Heart left ventricle (tissue), 16 donors: Measurements from ENCODE around the gene MARK3. TPM values are rescaled to one million over a fixed set of nuclear protein-coding genes. Genes with fewer than 3 reads are reported as not detected.
"Not testable (repeated sequence)": the region's sequence is repeated elsewhere in the genome, so short reads cannot be mapped to it uniquely, and the experiment has no call there.

Source experiments
- ATAC-seq, 4 donors: fragments of 200-7000 bp; cut with Tn5 transposase; one replicate each; pipeline ENCODE4 v1.9.1; 2020 to 2022; ENCODE audit warnings: moderate library complexity in 4 of 4, mild to moderate bottlenecking in 3 of 4, moderate number of reproducible peaks in 1 of 4
- DNase-seq, 5 donors: peaks; one replicate each; pipeline ENCODE4 v3.0.0-alpha.2; 2020
- H3K27ac ChIP-seq, 12 donors: fragments of 200-600 bp; sonication (generic) in 4 of 12; one replicate each; pipeline versions ENCODE4 v1.5.0 to v1.8.0; 2016 to 2022; ENCODE audit warnings: mild to moderate bottlenecking in 2 of 12
- H3K27me3 ChIP-seq, 9 donors: fragments of 200-600 bp; sonication (generic) in 2 of 9; one replicate each; pipeline versions ENCODE4 v1.5.1 to v1.8.0; 2016 to 2022; ENCODE audit warnings: mild to moderate bottlenecking in 3 of 9
- H3K36me3 ChIP-seq, 9 donors: fragments of 200-600 bp; sonication (generic) in 2 of 9; one replicate each; pipeline versions ENCODE4 v1.5.0 to v1.8.0; 2018 to 2022; ENCODE audit warnings: mild to moderate bottlenecking in 2 of 9
- H3K4me1 ChIP-seq, 12 donors: fragments of 200-600 bp; sonication (generic) in 4 of 12; one replicate each; pipeline versions ENCODE4 v1.5.0 to v1.8.0; 2016 to 2022; ENCODE audit warnings: mild to moderate bottlenecking in 3 of 12
- H3K4me3 ChIP-seq, 12 donors: fragments of 200-600 bp; sonication (generic) in 4 of 12; one replicate each; pipeline versions ENCODE4 v1.5.0 to v1.8.0; 2017 to 2022; ENCODE audit warnings: mild to moderate bottlenecking in 9 of 12, moderate library complexity in 4 of 12
- H3K9me3 ChIP-seq, 12 donors: fragments of 200-600 bp; sonication (generic) in 4 of 12; one replicate each; pipeline versions ENCODE4 v1.5.0 to v1.8.0; 2016 to 2022; ENCODE audit warnings: mild to moderate bottlenecking in 1 of 12
- POLR2A ChIP-seq, 2 donors: fragments of 450-650 bp; IDR thresholded peaks; one replicate each; pipeline ENCODE4 v1.6.1; 2017; ENCODE audit warnings: antibody characterized with exemption in 2 of 2, mild to moderate bottlenecking in 2 of 2, moderate library complexity in 2 of 2
- WGBS, 4 donors: extraction: QIAGEN DNeasy Blood & Tissue Kit in 2 of 4; methylation state at CpG; one replicate each; pipeline versions ENCODE4 v1.1.5 to v1.1.7; 2013 to 2018; 5-methylcytosine and 5-hydroxymethylcytosine counted together
- intact Hi-C, 10 donors: fragments of 100-400 bp; cut with DNase I; formaldehyde crosslinking; loops; one replicate each; pipeline versions ENCODE4 v1.11.1 to v1.14.2; 2022
- polyA plus RNA-seq, 2 donors: library from polyadenylated mRNA; stranded (reverse); fragments of 200-250 nt; gene quantifications; one replicate each; pipeline ENCODE4 v1.2.3, GENCODE V29; 2013
- total RNA-seq, 9 donors: library from RNA; depleted of rRNA in 2 of 9; stranded (reverse); fragments of >200 nt in 2 of 9; fragmentation: NEBNext Ultra II Directional in 3 of 9; extraction: Animal tissue kit (Norgen Biotek cat#: 25700) in 3 of 9; gene quantifications; one replicate each; pipeline versions ENCODE4 v1.1.0 to v1.2.4, GENCODE V29; 2016 to 2023
- TF ChIP-seq, protein P1 (sequence below), 12 donors: fragments of 200-600 bp; sonication (generic) in 4 of 12; IDR thresholded peaks; one replicate each; pipeline versions ENCODE4 v1.5.0 to v1.8.0; 2018 to 2022; ENCODE audit warnings: antibody characterized with exemption in 12 of 12, mild to moderate bottlenecking in 5 of 12
- donor health status: ischemic (EF 13 %, LVEDD 7.1; RV severe dilation, severe dysfunction).
- donor health status: healthy with polysubstance abuse.
- donor health status: DM: no; HTN: yes; CAD: no.
- donor health status: DM: no; HTN: no; CAD: no.
- donor health status: ischemic (EF 25% LVEDD 6.9; RV normal size, moderate dysfunction).
- donor health status: ischemic (EF 25% LVEDD 5.7; RV mildly dilated, moderate dysfunction).
- donor health status: healthy.
- donor health status: DM: yes; HTN: yes; CAD: no.
- donor health status: ischemic (EF 35%, LVEDD 5.7; RV mildly dilated, moderate dysfunction).
- donor health status: nonischemic (EF 11% LVEDD 7.7; RV severe dilation, severe dysfunction).
- donor health status: DM: yes; HTN: yes; CAD: no.
- donor health status: PGD.
- donor health status: ischemic (EF 29% LVEDD 5.4; RV normal size, mild dysfunction).
- donor health status: nonischemic (EF 23%, LVEDD 6.1; RV moderate dilation, normal function).

Gene MARK3
- total and polyA plus RNA-seq, 11 donors = 54.0 to 156 (median 111) TPM

- Histone ChIP-seq H3K27me3 (no peaks in the 10 kb centered on the region), H3K27ac (no peak overlapping the region), H3K4me1 (peaks cover 0 to 26% (median 9%) of the 10 kb centered on the region in 12 donors), H3K36me3 (peaks cover 0 to 65% (median 48%) of the 10 kb centered on the region in 9 donors), H3K4me3 (no peak overlapping the region), H3K9me3 (no peaks in the 10 kb centered on the region)
- TF ChIP-seq, protein P1, sequence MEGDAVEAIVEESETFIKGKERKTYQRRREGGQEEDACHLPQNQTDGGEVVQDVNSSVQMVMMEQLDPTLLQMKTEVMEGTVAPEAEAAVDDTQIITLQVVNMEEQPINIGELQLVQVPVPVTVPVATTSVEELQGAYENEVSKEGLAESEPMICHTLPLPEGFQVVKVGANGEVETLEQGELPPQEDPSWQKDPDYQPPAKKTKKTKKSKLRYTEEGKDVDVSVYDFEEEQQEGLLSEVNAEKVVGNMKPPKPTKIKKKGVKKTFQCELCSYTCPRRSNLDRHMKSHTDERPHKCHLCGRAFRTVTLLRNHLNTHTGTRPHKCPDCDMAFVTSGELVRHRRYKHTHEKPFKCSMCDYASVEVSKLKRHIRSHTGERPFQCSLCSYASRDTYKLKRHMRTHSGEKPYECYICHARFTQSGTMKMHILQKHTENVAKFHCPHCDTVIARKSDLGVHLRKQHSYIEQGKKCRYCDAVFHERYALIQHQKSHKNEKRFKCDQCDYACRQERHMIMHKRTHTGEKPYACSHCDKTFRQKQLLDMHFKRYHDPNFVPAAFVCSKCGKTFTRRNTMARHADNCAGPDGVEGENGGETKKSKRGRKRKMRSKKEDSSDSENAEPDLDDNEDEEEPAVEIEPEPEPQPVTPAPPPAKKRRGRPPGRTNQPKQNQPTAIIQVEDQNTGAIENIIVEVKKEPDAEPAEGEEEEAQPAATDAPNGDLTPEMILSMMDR (IDR thresholded peaks at IDR 0.05) = no peak
- no peak for TF ChIP-seq POLR2A (IDR thresholded peaks at IDR 0.05)
- 90 to 94% (median 92%) methylated on average over 10 to 11 of the region's 11 CpGs for WGBS, 4 donors
- DNase-seq (peak in 1 of 5 donors; percentile 33), ATAC-seq (no peak)
- intact Hi-C loops = no loop called here
Measured at GRCh38 chr14:103509864-103510723, 124.9 kb downstream of the MARK3 start.

- Histone ChIP-seq H3K27me3 (no peaks in the 10 kb centered on the region), H3K4me1 (peaks cover 0 to 29% (median 9%) of the 10 kb centered on the region in 12 donors), H3K4me3 (no peak overlapping the region), H3K36me3 (peaks cover 0 to 56% (median 39%) of the 10 kb centered on the region in 9 donors), H3K9me3 (no peaks in the 10 kb centered on the region), H3K27ac (no peak overlapping the region)
- intact Hi-C loops = no loop called here
- 91 to 94% (median 92%) methylated on average over 25 to 26 of the region's 26 CpGs for WGBS, 4 donors
- TF ChIP-seq, protein P1 (IDR thresholded peaks at IDR 0.05) = no peak
- no peak for TF ChIP-seq POLR2A (IDR thresholded peaks at IDR 0.05)
- ATAC-seq (no peak), DNase-seq (peak in 2 of 5 donors; percentile 10 to 35)
Measured at GRCh38 chr14:103510724-103511693, 125.8 kb downstream of the MARK3 start.

DNA sequence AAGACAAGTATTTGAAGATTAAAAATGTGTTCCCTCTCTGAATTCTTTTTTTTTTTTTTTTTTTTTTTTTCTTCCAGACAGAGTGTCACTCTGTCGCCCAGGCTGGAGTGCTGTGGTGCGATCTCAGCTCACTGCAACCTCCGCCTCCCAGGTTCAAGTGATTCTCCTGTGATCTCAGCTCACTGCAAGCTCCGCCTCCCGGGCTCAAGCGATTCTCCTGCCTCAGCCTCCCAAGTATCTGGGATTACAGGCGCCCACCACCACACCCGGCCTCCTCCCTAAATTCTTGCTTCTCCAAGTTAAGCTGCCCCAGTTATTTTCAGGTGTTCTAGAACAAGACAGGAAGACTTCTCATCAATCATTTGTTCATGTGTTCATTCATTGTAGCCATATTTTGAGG lies 127.0 kb downstream of the MARK3 start:
- intact Hi-C loops, H3K4me3 ChIP-seq, H3K9me3 ChIP-seq, ATAC-seq, H3K27me3 ChIP-seq: not testable (repeated sequence)
- peak in 1 of 5 donors; percentile 16 for DNase-seq
- Histone ChIP-seq H3K4me1 (peaks cover 0 to 34% (median 12%) of the 10 kb centered on the region in 12 donors), H3K36me3 (peaks cover 0 to 52% (median 37%) of the 10 kb centered on the region in 9 donors), H3K27ac (peak overlapping the region in 10 of 12 donors; percentile 62 to 82 (median 73))
- WGBS, 4 donors = 96 to 98% (median 96%) methylated on average over 6 to 8 of the region's 8 CpGs

DNA sequence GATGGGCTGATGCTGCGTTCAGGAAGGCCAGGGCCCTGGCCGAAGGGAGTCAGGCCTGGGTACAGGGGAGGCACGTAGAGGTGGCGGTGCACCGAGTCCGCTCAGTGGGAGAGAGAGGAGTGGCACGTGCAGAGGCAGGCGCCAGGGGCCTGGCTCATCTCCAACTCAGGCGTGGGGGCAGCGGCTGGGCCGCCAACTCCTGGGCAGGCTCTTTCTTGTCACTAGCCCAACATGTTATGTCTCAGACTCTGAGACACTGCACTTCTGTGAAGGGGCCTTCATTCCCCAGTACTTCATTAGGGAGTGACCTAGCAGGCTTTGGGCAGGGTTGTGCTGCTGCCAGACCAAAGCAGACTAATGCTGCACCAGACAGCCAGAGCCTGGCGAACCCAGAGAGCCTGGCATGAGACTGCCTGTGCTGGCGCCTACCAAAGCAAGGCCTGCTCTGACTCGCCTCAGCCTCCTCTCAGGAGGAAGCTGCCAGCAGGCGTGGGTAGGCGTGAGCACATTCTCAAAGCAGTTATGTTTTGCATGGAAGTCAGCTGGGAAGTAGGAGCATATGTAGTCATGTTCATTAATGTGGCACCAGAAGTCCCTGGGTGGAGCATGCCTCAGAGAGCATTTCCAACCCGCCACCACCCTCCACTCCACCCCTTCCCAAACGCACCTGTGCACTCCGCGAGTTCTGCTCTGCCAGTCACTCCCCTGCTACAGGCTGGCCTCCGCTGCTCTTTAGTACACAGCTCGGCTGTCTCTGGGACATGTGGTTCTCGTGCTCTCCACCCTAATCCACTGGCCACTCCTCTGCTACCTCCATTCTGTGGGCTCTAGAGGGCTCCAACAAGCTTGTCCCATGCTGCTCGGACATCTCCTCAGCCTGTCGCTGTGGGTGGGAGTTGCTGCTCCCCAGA lies 127.7 kb downstream of the MARK3 start:
- Histone ChIP-seq H3K27ac (peak overlapping the region in 11 of 12 donors; percentile 57 to 82 (median 71)), H3K4me1 (peaks cover 0 to 41% (median 17%) of the 10 kb centered on the region in 12 donors), H3K36me3 (peaks cover 0 to 44% (median 31%) of the 10 kb centered on the region in 9 donors), H3K27me3 (no peaks in the 10 kb centered on the region), H3K4me3 (peak overlapping the region in 1 of 12 donors; percentile 5), H3K9me3 (no peaks in the 10 kb centered on the region)
- intact Hi-C loops = no loop called here
- WGBS, 4 donors = 38 to 45% (median 45%) methylated on average over 20 to 25 of the region's 25 CpGs
- TF ChIP-seq POLR2A (IDR thresholded peaks at IDR 0.05) = no peak
- TF ChIP-seq, protein P1 (IDR thresholded peaks at IDR 0.05) = peak in 2 of 12 donors; percentile 10 to 23
- ATAC-seq (peak; percentile 66 to 78 (median 71)), DNase-seq (peak in 3 of 5 donors; percentile 74 to 78 (median 76))
